Keratinocyte (primary cell): ENCODE measurements around the gene RBM18. TPM values are rescaled to one million over a fixed set of nuclear protein-coding genes. Genes with fewer than 3 reads are reported as not detected.

Experiments used
- DNase-seq: peaks from one replicate; pipeline ENCODE4 v3.0.0-alpha.2; 2011; ENCODE audit warnings: low read depth, missing footprints, low spot score
- FAIRE-seq: peaks from 2 replicates; lab custom pipeline; 2011; peaks lifted over from hg19 to GRCh38; lab: Jason Lieb, UNC
- H2AFZ ChIP-seq: 2 replicates; pipeline ENCODE4 v1.6.0; 2012; ENCODE audit warnings: low read length, control low read depth, inconsistent platforms; ENCODE audit not compliant: control insufficient read depth
- H3K27ac ChIP-seq: 2 replicates; pipeline ENCODE4 v1.5.1; 2011; ENCODE audit warnings: low read length; ENCODE audit not compliant: control insufficient read depth, insufficient read depth
- H3K27me3 ChIP-seq: 3 replicates; pipeline ENCODE4 v1.6.0; 2011; ENCODE audit warnings: low read length; ENCODE audit not compliant: control insufficient read depth, insufficient read depth; ENCODE audit errors: extremely low read depth
- H3K36me3 ChIP-seq, 2 experiments: 2 replicates in 1 of 2; 3 replicates in 1 of 2; pipeline ENCODE4 v1.5.1; 2011; ENCODE audit warnings: low read length in 2 of 2, mild to moderate bottlenecking in 1 of 2; ENCODE audit not compliant: control insufficient read depth in 2 of 2, insufficient read depth in 2 of 2; ENCODE audit errors: extremely low read depth in 1 of 2
- H3K4me1 ChIP-seq: 3 replicates; pipeline ENCODE4 v1.5.1; 2011; ENCODE audit warnings: low read length; ENCODE audit not compliant: control insufficient read depth, insufficient read depth; ENCODE audit errors: extremely low read depth
- H3K4me2 ChIP-seq: 3 replicates; pipeline ENCODE4 v1.6.0; 2011; ENCODE audit warnings: low read depth, low read length; ENCODE audit not compliant: control insufficient read depth, insufficient read depth; ENCODE audit errors: extremely low read depth
- H3K4me3 ChIP-seq, 3 experiments: fragments of 200-600 bp in 1 of 3; sonication (generic) in 1 of 3; 2 replicates in 2 of 3; 3 replicates in 1 of 3; pipeline ENCODE4 v1.5.1; 2011 to 2016; ENCODE audit warnings: low read length in 3 of 3, mild to moderate bottlenecking in 3 of 3, control low read depth in 2 of 3, inconsistent platforms in 1 of 3, low read depth in 1 of 3, mixed read lengths in 1 of 3, mixed run types in 1 of 3, moderate library complexity in 1 of 3; ENCODE audit not compliant: control insufficient read depth in 2 of 3, insufficient read depth in 2 of 3; ENCODE audit errors: extremely low read depth in 1 of 3
- H3K79me2 ChIP-seq: 2 replicates; pipeline ENCODE4 v1.6.0; 2012; ENCODE audit warnings: low read length; ENCODE audit not compliant: control insufficient read depth, insufficient read depth
- H3K9ac ChIP-seq: 3 replicates; pipeline ENCODE4 v1.6.0; 2011; ENCODE audit warnings: low read length; ENCODE audit not compliant: control insufficient read depth, insufficient read depth; ENCODE audit errors: extremely low read depth
- H3K9me1 ChIP-seq: 3 replicates; pipeline ENCODE4 v1.6.0; 2011; ENCODE audit warnings: low read length; ENCODE audit not compliant: control insufficient read depth, insufficient read depth; ENCODE audit errors: extremely low read depth
- H3K9me3 ChIP-seq: 2 replicates; pipeline ENCODE4 v1.5.1; 2012; ENCODE audit warnings: low read depth, low read length; ENCODE audit not compliant: control insufficient read depth
- H4K20me1 ChIP-seq: 3 replicates; pipeline ENCODE4 v1.6.0; 2011; ENCODE audit warnings: low read length; ENCODE audit not compliant: control insufficient read depth, insufficient read depth; ENCODE audit errors: extremely low read depth
- EZH2 ChIP-seq: IDR thresholded peaks from one replicate; pipeline ENCODE4 v1.6.1; 2012; ENCODE audit warnings: inconsistent platforms, mild to moderate bottlenecking, low read length, moderate library complexity
- dilution Hi-C: fragments of 300-500 bp; cut with MboI; formaldehyde crosslinking; loops from one replicate; pipeline ENCODE4 v1.7.0; 2020; ENCODE audit warnings: low sequenced_read_pairs; ENCODE audit not compliant: extremely low pct_ligation_motif_present
- polyA plus RNA-seq, 5 experiments: library from polyadenylated mRNA; depleted of rRNA in 3 of 5; stranded (reverse) in 3 of 5; stranded (forward) in 1 of 5; unstranded in 1 of 5; fragments of >200 nt; gene quantifications; 1 replicate in 1 of 5; 2 replicates in 3 of 5; 3 replicates in 1 of 5; pipeline versions ENCODE4 v1.2.1 to v1.2.3, GENCODE V29; 2011 to 2012; ENCODE audit warnings: missing spikeins in 2 of 5, low read depth in 1 of 5, low replicate concordance in 1 of 5
- TF ChIP-seq, protein P1 (sequence below), 3 experiments: IDR thresholded peaks in 1 of 3; conservative IDR thresholded peaks in 1 of 3; optimal IDR thresholded peaks in 1 of 3; 2 replicates in 2 of 3; 3 replicates in 1 of 3; pipeline versions ENCODE3 to v1.5.1; 2011; ENCODE audit warnings: low read length in 3 of 3, mild to moderate bottlenecking in 3 of 3, moderate library complexity in 2 of 3, control low read depth in 1 of 3, inconsistent platforms in 1 of 3; ENCODE audit not compliant: insufficient read depth in 2 of 3; ENCODE audit errors: extremely low read depth in 1 of 3

RBM18 gene
- polyA plus RNA-seq, 1 donor (not counting 4 experiments of a cell fraction or from before 2014, with no cell fraction given) = 43.4 TPM

GRCh38 chr9:122206118-122207046 lies 58.3 kb downstream of the RBM18 start:
- no peak for DNase-seq
- no peak overlapping the region for H3K9ac ChIP-seq

DNA sequence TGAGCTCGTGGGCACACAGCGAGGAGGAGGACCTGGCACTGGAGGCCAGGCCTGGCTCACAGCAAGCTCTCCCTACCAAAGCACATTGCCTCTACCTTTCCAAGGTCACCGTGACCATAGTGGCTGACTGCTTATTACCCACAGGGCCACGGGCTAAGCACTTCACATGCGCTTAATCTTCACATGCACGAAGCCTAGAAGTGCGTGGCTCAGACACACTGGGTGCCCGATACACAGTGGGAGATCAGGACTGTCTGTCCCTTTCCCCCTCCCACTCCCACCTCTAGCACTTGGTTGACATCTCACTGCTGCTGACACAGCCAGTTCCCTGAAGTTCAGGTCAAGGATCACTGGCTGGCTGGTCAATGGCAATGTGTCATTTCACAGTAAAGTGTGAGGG lies 59.5 kb downstream of the RBM18 start:
- H3K9ac ChIP-seq = no peak overlapping the region
- DNase-seq = no peak
- H4K20me1 ChIP-seq = no peaks in the 10 kb centered on the region
- peaks cover 11% of the 10 kb centered on the region for H3K27me3 ChIP-seq
- TF ChIP-seq, protein P1, sequence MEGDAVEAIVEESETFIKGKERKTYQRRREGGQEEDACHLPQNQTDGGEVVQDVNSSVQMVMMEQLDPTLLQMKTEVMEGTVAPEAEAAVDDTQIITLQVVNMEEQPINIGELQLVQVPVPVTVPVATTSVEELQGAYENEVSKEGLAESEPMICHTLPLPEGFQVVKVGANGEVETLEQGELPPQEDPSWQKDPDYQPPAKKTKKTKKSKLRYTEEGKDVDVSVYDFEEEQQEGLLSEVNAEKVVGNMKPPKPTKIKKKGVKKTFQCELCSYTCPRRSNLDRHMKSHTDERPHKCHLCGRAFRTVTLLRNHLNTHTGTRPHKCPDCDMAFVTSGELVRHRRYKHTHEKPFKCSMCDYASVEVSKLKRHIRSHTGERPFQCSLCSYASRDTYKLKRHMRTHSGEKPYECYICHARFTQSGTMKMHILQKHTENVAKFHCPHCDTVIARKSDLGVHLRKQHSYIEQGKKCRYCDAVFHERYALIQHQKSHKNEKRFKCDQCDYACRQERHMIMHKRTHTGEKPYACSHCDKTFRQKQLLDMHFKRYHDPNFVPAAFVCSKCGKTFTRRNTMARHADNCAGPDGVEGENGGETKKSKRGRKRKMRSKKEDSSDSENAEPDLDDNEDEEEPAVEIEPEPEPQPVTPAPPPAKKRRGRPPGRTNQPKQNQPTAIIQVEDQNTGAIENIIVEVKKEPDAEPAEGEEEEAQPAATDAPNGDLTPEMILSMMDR (optimal IDR thresholded peaks at IDR 0.05 in 1 of 3, IDR thresholded peaks at IDR 0.05 in 1 of 3, conservative IDR thresholded peaks at IDR 0.05 in 1 of 3; ENCODE audit: extremely low read depth in 1 of 3, insufficient read depth in 2 of 3, low read length in 3 of 3) = no peak
- TF ChIP-seq EZH2 = no peak
- no peak overlapping the region for H3K4me2 ChIP-seq
- H3K9me1 ChIP-seq = no peaks in the 10 kb centered on the region
- no peak overlapping the region for H3K4me3 ChIP-seq
- no peaks in the 10 kb centered on the region for H3K4me1 ChIP-seq
- FAIRE-seq = no peak
- no peak overlapping the region for H2AFZ ChIP-seq
- dilution Hi-C loops = no loop called here
- H3K9me3 ChIP-seq = no peaks in the 10 kb centered on the region
- H3K79me2 ChIP-seq = no peaks in the 10 kb centered on the region
- H3K36me3 ChIP-seq = no peaks in the 10 kb centered on the region
- no peak overlapping the region for H3K27ac ChIP-seq

More at GRCh38 chr9:122206118-122207046, 58.3 kb downstream of the RBM18 start:
- Histone ChIP-seq H4K20me1 (no peaks in the 10 kb centered on the region), H3K4me2 (no peak overlapping the region), H3K27me3 (peaks cover 13% of the 10 kb centered on the region), H3K4me3 (no peak overlapping the region), H3K79me2 (no peaks in the 10 kb centered on the region), H3K9me1 (no peaks in the 10 kb centered on the region), H3K27ac (no peak overlapping the region), H3K4me1 (no peaks in the 10 kb centered on the region), H2AFZ (no peak overlapping the region), H3K9me3 (no peaks in the 10 kb centered on the region), H3K36me3 (no peaks in the 10 kb centered on the region)
- dilution Hi-C loops = no loop called here
- TF ChIP-seq EZH2 = no peak
- FAIRE-seq = no peak
